ENCODE results near the gene MERTK. TPM values are rescaled to one million over a fixed set of nuclear protein-coding genes. Genes with fewer than 3 reads are reported as not detected.

Gene MERTK
- total RNA-seq, 1 donor from 2014 or later, result 3.2 TPM

DNA sequence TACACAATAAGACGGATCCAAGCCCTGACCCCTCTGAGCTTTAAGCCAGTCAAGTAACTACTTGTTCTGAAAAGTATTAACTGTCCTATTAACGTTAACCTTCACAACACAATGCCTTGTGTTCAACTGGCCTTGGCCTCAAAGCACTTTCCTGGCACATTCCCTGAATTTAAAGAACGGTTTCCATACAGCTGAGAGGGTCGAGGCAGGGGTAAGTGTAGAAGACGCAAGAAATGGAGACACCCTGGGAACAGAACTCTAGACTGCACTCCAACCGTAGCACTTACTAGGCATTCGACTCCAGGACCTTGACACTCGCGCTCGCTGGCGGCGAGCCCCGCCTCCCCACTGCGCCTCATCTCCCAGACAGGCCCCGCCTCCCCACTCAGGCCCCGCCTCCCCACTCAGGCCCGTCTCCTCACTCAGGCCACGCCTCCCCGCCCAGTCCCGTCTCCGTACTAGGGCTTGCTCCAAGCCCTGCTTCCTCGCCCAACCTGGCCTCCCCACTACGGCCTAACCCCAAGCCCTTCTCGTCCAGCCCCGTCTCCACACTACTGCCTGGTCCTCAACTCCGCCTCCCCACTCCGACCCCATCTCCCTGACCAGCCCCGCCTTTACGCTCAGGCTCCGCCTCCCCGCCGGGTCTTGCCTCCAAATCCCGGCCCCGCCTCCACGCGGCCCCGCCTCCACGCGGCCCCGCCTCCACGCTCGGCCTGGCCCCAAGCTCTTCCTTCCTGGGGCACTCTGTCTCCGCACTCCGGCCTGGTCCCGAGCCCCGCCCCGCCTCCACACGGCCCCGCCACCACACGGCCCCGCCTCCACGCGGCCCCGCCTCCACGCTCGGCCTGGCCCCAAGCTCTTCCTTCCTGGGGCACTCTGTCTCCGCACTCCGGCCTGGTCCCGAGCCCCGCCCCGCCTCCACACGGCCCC, 155.8 kb downstream of the MERTK start:
- H3K4me1 Mint-ChIP-seq (ENCODE audit: low read depth), result peaks cover 34% of the 10 kb centered on the region
- no peaks in the 10 kb centered on the region for H3K9me3 Mint-ChIP-seq (ENCODE audit: low read depth)
- peak overlapping the region; percentile 98 for H3K27ac Mint-ChIP-seq (ENCODE audit: unreplicated experiment)
- peak overlapping the region; percentile 96 for H3K4me3 Mint-ChIP-seq (ENCODE audit: unreplicated experiment)
- peak; percentile 99 for DNase-seq (ENCODE audit: low spot score)
- H3K27me3 Mint-ChIP-seq (ENCODE audit: low read depth), result no peaks in the 10 kb centered on the region
- TF ChIP-seq, protein P1, sequence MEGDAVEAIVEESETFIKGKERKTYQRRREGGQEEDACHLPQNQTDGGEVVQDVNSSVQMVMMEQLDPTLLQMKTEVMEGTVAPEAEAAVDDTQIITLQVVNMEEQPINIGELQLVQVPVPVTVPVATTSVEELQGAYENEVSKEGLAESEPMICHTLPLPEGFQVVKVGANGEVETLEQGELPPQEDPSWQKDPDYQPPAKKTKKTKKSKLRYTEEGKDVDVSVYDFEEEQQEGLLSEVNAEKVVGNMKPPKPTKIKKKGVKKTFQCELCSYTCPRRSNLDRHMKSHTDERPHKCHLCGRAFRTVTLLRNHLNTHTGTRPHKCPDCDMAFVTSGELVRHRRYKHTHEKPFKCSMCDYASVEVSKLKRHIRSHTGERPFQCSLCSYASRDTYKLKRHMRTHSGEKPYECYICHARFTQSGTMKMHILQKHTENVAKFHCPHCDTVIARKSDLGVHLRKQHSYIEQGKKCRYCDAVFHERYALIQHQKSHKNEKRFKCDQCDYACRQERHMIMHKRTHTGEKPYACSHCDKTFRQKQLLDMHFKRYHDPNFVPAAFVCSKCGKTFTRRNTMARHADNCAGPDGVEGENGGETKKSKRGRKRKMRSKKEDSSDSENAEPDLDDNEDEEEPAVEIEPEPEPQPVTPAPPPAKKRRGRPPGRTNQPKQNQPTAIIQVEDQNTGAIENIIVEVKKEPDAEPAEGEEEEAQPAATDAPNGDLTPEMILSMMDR (IDR thresholded peaks at IDR 0.05), result no peak
- no peaks in the 10 kb centered on the region for H3K36me3 Mint-ChIP-seq (ENCODE audit: low read depth)

DNA sequence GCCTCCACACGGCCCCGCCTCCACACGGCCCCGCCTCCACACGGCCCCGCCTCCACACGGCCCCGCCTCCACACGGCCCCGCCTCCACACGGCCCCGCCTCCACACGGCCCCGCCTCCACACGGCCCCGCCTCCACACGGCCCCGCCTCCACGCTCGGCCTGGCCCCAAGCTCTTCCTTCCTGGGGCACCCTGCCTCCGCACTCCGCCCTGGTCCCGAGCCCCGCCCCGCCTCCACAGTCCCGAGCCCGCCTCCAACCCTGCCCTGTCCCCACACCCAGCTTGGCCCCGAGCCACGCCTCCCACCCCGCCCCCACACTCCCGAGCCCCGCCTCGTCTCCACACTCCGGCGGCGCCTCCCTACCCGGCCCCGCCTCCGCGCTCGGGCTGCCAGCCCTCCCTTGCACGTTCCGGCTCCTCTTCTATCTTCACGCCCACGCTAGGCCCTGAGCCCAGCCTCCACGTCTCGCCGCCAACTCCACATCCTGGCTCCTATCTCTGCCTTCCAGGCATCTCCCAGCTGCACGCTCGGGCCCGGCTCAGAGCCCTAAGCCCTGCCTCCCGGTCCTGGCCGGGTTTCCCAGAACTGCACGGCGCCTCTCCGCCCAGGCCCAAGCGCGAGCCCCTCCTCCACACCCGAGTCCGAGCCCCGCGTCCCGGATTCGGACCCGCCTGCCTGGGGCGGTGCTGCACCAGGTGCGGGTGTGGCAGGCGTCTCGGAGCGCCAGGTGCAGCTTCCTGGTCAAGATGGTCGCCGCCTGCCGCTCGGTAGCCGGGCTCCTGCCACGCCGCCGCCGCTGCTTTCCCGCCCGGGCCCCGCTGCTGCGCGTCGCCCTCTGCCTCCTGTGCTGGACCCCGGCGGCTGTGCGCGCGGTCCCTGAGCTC, 156.7 kb downstream of the MERTK start, which contains the start of gene TMEM87B:
Gene TMEM87B, plus strand, starts transcription at position 423 of the 883 bp plus-strand sequence. Its CDS starts 323 bp downstream, at position 746.
- Mint-ChIP-seq H3K4me3 (ENCODE audit: unreplicated experiment) (peak within 1 kb of the TSS; percentile 96), H3K27ac (ENCODE audit: unreplicated experiment) (peak within 1 kb of the TSS; percentile 98), H3K36me3 (ENCODE audit: low read depth) (peaks cover 5% of the 10 kb centered on the region), H3K27me3 (ENCODE audit: low read depth) (no peaks in the 10 kb centered on the region), H3K4me1 (ENCODE audit: low read depth) (peaks cover 37% of the 10 kb centered on the region), H3K9me3 (ENCODE audit: low read depth) (no peaks in the 10 kb centered on the region)
- DNase-seq (ENCODE audit: low spot score), result peak; percentile 99
- TF ChIP-seq, protein P1 (IDR thresholded peaks at IDR 0.05), result no peak

DNA sequence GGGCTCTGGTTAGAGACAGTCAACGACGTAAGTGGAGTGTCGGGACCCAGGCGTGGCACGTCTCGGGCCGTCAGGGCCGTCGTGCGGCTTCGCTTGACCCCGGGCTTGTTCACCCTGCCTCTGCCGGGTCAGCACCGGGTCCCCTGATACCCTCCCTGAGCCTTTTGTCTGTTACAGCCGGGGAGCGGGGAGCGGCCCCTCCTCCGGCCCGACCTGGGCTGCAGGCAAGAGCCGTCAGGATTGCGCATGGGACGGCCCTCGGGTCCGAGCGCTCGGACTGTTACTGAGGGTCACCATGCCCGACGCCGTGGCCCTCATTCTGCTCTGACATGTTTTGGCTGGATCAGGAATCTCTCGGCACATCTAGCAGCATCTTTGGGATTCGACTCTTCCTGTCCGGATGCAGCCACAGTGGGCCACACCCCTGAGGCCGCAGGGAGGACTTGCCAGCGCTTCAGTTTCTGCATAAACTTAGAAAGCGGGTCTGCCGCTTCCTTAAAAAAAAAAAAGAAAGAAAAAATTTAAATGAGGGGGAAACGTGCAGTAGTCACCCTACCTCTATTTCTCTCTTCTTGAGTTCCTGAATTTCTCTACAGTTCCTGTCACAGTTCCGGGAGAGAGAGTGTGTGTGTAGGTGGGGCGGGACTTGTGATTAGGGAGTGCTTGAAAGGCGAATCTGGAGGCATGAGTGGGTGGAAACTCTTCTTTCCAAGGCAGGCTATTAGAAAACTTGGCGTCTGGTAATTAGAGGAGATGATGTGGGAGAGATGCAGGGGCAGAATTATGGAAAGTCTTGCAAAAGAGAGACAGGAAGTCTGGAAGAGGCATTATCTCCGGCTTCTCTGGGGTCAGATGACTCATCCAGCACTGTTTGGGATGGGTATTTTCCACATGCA, 157.6 kb downstream of the MERTK start:
- TF ChIP-seq, protein P1 (IDR thresholded peaks at IDR 0.05), result no peak
- no peak for DNase-seq (ENCODE audit: low spot score)
- H3K4me1 Mint-ChIP-seq (ENCODE audit: low read depth), result peaks cover 38% of the 10 kb centered on the region
- no peaks in the 10 kb centered on the region for H3K27me3 Mint-ChIP-seq (ENCODE audit: low read depth)
- H3K27ac Mint-ChIP-seq (ENCODE audit: unreplicated experiment), result peak overlapping the region; percentile 91
- H3K36me3 Mint-ChIP-seq (ENCODE audit: low read depth), result peaks cover 5% of the 10 kb centered on the region
- no peaks in the 10 kb centered on the region for H3K9me3 Mint-ChIP-seq (ENCODE audit: low read depth)
- H3K4me3 Mint-ChIP-seq (ENCODE audit: unreplicated experiment), result peak overlapping the region; percentile 86

DNA sequence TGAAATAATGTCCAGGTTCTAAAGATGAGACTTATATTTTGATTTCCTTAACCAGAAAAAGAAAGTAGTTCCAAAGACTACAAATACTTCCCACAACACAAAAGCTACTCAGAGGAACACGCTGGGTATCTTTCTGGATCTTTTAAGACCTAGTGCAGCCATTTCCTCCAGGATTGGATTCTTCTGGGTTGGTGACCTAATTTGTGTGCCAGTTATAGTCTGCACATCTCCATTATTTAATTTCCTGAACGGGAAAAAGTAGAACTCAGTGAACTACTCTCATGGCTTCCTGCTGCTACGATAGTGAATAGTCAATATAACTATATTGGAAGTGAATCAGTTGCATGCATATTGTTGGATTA, 158.2 kb downstream of the MERTK start:
- Mint-ChIP-seq H3K4me1 (ENCODE audit: low read depth) (peaks cover 44% of the 10 kb centered on the region), H3K4me3 (ENCODE audit: unreplicated experiment) (peak overlapping the region; percentile 86), H3K9me3 (ENCODE audit: low read depth) (no peaks in the 10 kb centered on the region), H3K36me3 (ENCODE audit: low read depth) (peaks cover 7% of the 10 kb centered on the region), H3K27ac (ENCODE audit: unreplicated experiment) (peak overlapping the region; percentile 91), H3K27me3 (ENCODE audit: low read depth) (no peaks in the 10 kb centered on the region)
- TF ChIP-seq, protein P1 (IDR thresholded peaks at IDR 0.05), result no peak
- no peak for DNase-seq (ENCODE audit: low spot score)
